PC-9 (cell line): ENCODE data around the gene PDE7B. TPM values are rescaled to one million over a fixed set of nuclear protein-coding genes. Genes with fewer than 3 reads are reported as not detected.

Experiments
- BruUV-seq: library from RNA; stranded (reverse); fragments of 400-500 nt; replicated peaks from 2 replicates; lab custom pipeline; 2021; lab: Mats Ljungman, UMichigan
- CTCF ChIA-PET: fragments of 300-600 bp; sonication (Branson Sonifier 250); formaldehyde crosslinking; loops from one replicate; lab custom pipeline; 2022; ENCODE audit warnings: antibody characterized with exemption; lab: Charles Lee
- POLR2A ChIA-PET: fragments of 300-600 bp; sonication (Branson Sonifier 250); formaldehyde crosslinking; loops from one replicate; lab custom pipeline; 2022; ENCODE audit warnings: antibody characterized with exemption; ENCODE audit not compliant: unreplicated experiment; lab: Charles Lee
- DNase-seq, 2 experiments: peaks; one replicate each; pipeline versions ENCODE4 v3.0.0 to v3.0.0-alpha.2; 2015 to 2022; ENCODE audit warnings: mixed read lengths in 1 of 2
- H2AFZ ChIP-seq: fragments of 200-600 bp; sonication (generic); 2 replicates; pipeline ENCODE4 v1.8.1; 2017; ENCODE audit warnings: antibody characterized with exemption
- H3F3A ChIP-seq: fragments of 200-600 bp; sonication (generic); 2 replicates; pipeline ENCODE4 v1.8.1; 2017; ENCODE audit warnings: antibody characterized with exemption, mild to moderate bottlenecking, low read depth; ENCODE audit not compliant: insufficient read depth
- H3K27ac ChIP-seq: fragments of 200-600 bp; sonication (generic); 2 replicates; pipeline ENCODE4 v1.6.1; 2016; ENCODE audit warnings: mixed run types
- H3K27me3 ChIP-seq: fragments of 200-600 bp; sonication (generic); 2 replicates; pipeline ENCODE4 v1.6.1; 2016; ENCODE audit warnings: low read depth, mixed run types; ENCODE audit not compliant: insufficient read depth
- H3K36me3 ChIP-seq: fragments of 200-600 bp; sonication (generic); 2 replicates; pipeline ENCODE4 v1.6.1; 2016; ENCODE audit warnings: low read depth, mixed run types
- H3K4me1 ChIP-seq: fragments of 200-600 bp; sonication (generic); replicated peaks from 2 replicates; pipeline ENCODE4 v1.6.1; 2016; ENCODE audit warnings: mixed run types; ENCODE audit not compliant: insufficient read depth
- H3K4me2 ChIP-seq: fragments of 200-600 bp; sonication (generic); 2 replicates; pipeline ENCODE4 v1.6.1; 2017; ENCODE audit warnings: mixed run types
- H3K4me3 ChIP-seq: fragments of 200-600 bp; sonication (generic); 2 replicates; pipeline ENCODE4 v1.6.1; 2016; ENCODE audit warnings: mixed run types
- H3K79me2 ChIP-seq: fragments of 200-600 bp; sonication (generic); 2 replicates; pipeline ENCODE4 v1.6.1; 2017; ENCODE audit warnings: low read depth, mixed run types
- H3K9me2 ChIP-seq: fragments of 200-600 bp; sonication (generic); 2 replicates; pipeline ENCODE4 v1.8.1; 2017; ENCODE audit warnings: mild to moderate bottlenecking; ENCODE audit not compliant: insufficient read depth
- H3K9me3 ChIP-seq: fragments of 200-600 bp; sonication (generic); 2 replicates; pipeline ENCODE4 v1.8.1; 2016; ENCODE audit warnings: low read depth; ENCODE audit not compliant: insufficient read depth
- H4K20me1 ChIP-seq: fragments of 200-600 bp; sonication (generic); 2 replicates; pipeline ENCODE4 v1.8.1; 2017; ENCODE audit not compliant: insufficient read depth
- EZH2 ChIP-seq: fragments of 200-600 bp; sonication (generic); IDR thresholded peaks from 2 replicates; pipeline ENCODE4 v1.8.0; 2017; ENCODE audit warnings: antibody characterized with exemption, low read depth
- intact Hi-C: fragments of 100-400 bp; cut with micrococcal nuclease; formaldehyde crosslinking; loops from one replicate; pipeline ENCODE4 v1.10.0; 2022; ENCODE audit not compliant: unreplicated experiment
- total RNA-seq: library from RNA; stranded (reverse); gene quantifications from 2 replicates; pipeline ENCODE4 v1.2.3, GENCODE V29; 2021
- TF ChIP-seq, protein P1 (sequence below): fragments of 200-600 bp; sonication (generic); conservative IDR thresholded peaks from 2 replicates; pipeline ENCODE4 v1.6.1; 2017; ENCODE audit warnings: mixed run types, antibody characterized with exemption, mild to moderate bottlenecking, moderate library complexity

PDE7B gene
- total RNA-seq, 1 experiment from 2014 or later, result 0.31 TPM

DNA sequence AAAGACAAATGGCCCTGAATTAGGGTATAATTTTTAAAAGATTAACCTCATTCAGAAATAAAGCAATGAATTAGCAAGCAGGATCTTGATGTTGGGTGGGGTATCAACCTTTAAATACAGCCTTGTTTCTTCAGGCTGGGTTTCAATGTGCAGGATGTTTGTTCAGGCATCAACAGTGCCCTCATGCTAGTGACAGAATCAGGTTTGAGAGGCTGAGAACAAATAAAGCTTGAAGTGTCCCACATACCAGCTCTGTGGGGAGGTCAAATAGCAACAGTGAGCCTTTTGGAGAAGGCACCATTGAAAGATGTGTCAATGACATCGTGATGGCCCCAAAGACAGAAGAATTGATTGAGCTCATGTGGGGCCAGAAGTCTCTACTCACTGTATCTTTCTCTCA is 330.4 kb downstream of the PDE7B start:
- Histone ChIP-seq H3K36me3 (no peaks in the 10 kb centered on the region), H3K4me1 (no peaks in the 10 kb centered on the region), H2AFZ (no peak overlapping the region), H3K9me2 (no peaks in the 10 kb centered on the region), H3K4me2 (no peak overlapping the region), H3K27me3 (no peaks in the 10 kb centered on the region), H3K4me3 (no peak overlapping the region), H3K9me3 (no peaks in the 10 kb centered on the region), H3K27ac (no peak overlapping the region), H3F3A (no peaks in the 10 kb centered on the region), H3K79me2 (no peaks in the 10 kb centered on the region), H4K20me1 (no peaks in the 10 kb centered on the region)
- TF ChIP-seq, protein P1, sequence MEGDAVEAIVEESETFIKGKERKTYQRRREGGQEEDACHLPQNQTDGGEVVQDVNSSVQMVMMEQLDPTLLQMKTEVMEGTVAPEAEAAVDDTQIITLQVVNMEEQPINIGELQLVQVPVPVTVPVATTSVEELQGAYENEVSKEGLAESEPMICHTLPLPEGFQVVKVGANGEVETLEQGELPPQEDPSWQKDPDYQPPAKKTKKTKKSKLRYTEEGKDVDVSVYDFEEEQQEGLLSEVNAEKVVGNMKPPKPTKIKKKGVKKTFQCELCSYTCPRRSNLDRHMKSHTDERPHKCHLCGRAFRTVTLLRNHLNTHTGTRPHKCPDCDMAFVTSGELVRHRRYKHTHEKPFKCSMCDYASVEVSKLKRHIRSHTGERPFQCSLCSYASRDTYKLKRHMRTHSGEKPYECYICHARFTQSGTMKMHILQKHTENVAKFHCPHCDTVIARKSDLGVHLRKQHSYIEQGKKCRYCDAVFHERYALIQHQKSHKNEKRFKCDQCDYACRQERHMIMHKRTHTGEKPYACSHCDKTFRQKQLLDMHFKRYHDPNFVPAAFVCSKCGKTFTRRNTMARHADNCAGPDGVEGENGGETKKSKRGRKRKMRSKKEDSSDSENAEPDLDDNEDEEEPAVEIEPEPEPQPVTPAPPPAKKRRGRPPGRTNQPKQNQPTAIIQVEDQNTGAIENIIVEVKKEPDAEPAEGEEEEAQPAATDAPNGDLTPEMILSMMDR, result no peak
- no peak for TF ChIP-seq EZH2
- intact Hi-C loops, result no loop called here
- BruUV-seq, result no TSS peak
- ChIA-PET CTCF (no interaction called here), POLR2A (no interaction called here)
- DNase-seq, result no peak

- H3K9me2 ChIP-seq, result no peaks in the 10 kb centered on the region; the same call in 1 of the 2 replicates
- ChIA-PET CTCF (no interaction called here), POLR2A (no interaction called here)
- H3K4me1 ChIP-seq, result no peaks in the 10 kb centered on the region
- no TSS peak for BruUV-seq
- H3K9me3 ChIP-seq, result no peaks in the 10 kb centered on the region
- H3K36me3 ChIP-seq, result no peaks in the 10 kb centered on the region
- no peaks in the 10 kb centered on the region for H3K79me2 ChIP-seq
- intact Hi-C loops, result no loop called here
- no peaks in the 10 kb centered on the region for H3K27me3 ChIP-seq
- H3F3A ChIP-seq, result no peaks in the 10 kb centered on the region
- H3K4me3 ChIP-seq, result no peak overlapping the region
- no peak overlapping the region for H3K27ac ChIP-seq
- H3K4me2 ChIP-seq, result no peak overlapping the region
- no peak for TF ChIP-seq EZH2
- TF ChIP-seq, protein P1, result no peak
- H4K20me1 ChIP-seq, result no peaks in the 10 kb centered on the region
- no peak for DNase-seq
- no peak overlapping the region for H2AFZ ChIP-seq
Measured at GRCh38 chr6:136184738-136185137, 333.2 kb downstream of the PDE7B start.

DNA sequence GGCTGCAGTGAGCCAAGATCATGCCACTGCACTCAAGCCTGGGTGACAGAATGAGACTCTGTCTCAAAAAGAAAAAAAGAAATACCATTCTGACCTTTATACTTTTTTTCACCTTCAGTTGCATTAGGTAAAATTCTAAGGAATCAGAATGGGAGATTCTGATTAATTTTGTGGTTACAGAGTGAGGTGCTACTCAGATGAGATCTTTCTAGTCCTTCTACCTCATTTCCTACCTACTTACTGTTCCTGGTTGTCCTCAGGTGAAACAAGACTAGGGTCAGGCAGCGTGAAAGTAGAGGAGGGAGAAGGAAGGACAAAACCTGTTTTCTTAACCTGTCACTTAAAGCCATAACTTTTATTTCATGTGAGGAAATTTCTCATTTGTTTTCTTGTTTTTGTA is 334.9 kb downstream of the PDE7B start:
- Histone ChIP-seq H3F3A (no peaks in the 10 kb centered on the region), H3K27ac (no peak overlapping the region), H3K4me2 (no peak overlapping the region), H4K20me1 (no peaks in the 10 kb centered on the region), H2AFZ (no peak overlapping the region), H3K4me1 (no peaks in the 10 kb centered on the region), H3K9me2 (no peaks in the 10 kb centered on the region; the same call in 1 of the 2 replicates), H3K4me3 (no peak overlapping the region), H3K9me3 (no peaks in the 10 kb centered on the region), H3K79me2 (no peaks in the 10 kb centered on the region), H3K27me3 (no peaks in the 10 kb centered on the region), H3K36me3 (no peaks in the 10 kb centered on the region)
- ChIA-PET CTCF (no interaction called here), POLR2A (no interaction called here)
- intact Hi-C loops, result no loop called here
- no TSS peak for BruUV-seq
- DNase-seq, result no peak
- TF ChIP-seq, protein P1, result no peak
- TF ChIP-seq EZH2, result no peak
